Stimulated activated CD4-positive, alpha-beta T cell treated with anti-CD3 and anti-CD28 coated beads, TNF-alpha, amount 100 ng/mL, for 24 hours (primary cell): Measurements from ENCODE around the gene SRGAP1.

Source experiments
- DNase-seq, 3 experiments: peaks; one replicate each; pipeline ENCODE4 v3.0.0-alpha.2; 2020; ENCODE audit warnings: low read depth in 3 of 3

Gene SRGAP1

DNA sequence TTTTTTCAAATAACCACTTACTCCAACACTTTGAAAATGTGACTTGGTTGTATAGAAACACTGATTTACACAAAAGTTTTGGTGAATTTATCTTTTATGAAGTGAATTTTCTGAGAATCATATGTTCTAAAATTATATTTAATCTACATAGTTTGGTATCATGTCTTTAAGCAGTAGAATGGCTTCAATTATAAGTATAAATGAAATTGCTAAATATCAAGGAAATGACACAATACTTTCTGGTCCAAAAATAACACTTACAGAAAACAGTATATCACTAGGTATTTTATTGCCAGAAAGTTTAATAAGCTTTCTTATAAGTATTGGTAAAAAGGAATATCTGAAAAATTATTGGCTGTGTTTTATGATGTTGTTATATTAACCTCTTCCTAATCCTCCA lies 90.9 kb downstream of the SRGAP1 start:
- DNase-seq = no peak

DNA sequence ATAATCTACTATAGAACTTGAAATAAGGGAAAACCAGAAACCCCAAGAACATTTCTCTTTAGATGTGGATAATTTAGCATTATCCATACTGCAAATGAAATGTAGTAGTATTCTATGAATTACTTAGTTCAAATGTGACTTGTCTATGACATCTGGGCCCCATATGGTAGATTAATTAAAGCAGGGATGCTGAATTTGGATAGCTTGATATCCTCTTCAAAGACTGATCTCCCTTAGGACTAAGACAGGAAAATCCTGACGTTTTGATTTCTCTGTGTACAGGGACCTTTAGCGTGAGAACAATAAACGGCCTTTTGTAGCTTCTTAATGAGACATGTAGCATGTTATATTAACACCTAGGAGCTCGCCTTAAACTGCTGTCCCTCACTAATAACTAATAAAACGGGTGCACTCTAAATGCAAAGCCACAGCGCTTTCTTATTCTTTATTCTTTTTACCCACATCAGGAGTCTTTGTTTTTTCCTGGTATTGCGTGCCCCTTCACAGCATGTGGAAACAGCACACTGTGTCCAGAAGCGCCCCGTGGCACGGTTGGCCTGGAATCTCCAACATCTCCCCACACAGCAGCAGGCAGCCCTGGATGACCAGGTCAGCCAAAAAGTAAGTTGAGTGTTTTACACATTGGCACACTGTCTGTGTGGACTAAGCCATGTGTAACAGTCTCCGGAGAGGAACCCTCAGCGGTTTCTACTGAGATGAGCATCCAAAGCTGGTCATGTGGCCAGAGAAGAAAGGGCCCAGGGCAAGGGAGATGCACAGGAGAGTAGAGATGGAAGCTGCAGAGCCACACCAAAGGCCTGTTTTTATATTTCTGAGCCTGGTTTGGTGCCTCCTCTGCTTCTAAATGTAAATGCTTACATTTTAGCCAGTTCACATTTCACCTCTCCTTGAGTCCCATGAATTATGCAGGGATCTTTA lies 93.1 kb downstream of the SRGAP1 start:
- DNase-seq = no peak

DNA sequence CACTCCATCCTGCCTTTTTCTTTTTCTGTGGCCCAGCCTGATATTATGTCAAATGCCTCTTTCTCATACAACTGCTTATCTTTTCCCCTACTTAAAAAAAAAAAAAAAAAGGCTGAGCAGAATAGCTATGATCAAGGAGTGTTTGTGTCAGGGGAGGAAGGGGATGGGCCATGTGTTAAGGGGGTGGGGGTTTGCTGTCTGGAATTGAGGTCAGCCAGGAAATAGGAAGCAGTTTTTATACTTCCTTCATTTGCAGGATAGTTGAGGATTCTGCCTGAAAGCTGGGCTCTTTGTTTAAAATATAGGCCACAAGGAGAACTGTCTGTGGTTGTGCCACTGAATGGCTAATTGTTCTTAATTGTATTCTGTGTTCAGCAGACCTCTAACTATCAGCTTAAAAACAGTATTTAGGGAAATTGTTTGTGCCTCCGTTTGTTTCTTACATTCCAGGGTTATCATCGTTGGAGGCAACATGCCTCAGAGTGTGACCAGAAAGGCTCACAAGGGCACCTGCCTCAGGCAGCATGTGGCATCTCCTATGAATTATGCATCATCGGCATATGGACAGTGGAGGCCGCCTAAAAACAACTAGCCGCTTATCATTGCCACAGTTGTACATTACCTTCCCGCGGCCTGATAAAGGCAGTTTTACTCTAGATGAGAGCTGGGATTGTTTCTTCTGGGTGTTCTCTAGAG lies 96.0 kb downstream of the SRGAP1 start:
- no peak for DNase-seq

DNA sequence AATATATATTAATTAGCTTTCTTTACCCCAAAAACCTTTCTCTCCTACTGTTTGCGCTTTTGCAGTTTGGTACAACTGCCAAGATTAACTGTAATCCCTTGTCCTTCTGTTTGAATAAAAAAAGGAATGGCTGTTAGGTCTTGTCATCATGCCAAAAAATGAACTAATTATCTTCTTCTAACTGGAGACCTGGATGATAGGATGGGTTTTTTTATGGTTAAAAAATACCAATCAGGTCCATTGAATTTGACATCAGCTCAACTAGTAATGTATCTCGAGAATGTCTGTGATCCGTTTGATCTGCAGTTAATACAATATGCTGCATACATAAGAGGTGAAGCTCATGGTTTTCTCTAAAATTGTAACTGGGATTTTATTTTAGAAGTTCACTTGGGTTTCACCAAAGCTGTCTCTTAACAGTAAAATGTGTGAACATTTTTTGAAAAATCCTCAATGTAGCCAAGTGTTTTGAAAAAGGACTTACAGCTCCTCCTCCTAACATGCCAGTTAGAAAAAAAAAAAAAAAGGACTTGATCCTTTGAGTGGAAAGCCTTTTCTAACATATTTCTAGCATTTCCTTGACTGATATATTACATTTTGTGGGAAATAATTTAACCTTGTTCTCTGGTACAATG lies 96.8 kb downstream of the SRGAP1 start:
- DNase-seq = no peak

DNA sequence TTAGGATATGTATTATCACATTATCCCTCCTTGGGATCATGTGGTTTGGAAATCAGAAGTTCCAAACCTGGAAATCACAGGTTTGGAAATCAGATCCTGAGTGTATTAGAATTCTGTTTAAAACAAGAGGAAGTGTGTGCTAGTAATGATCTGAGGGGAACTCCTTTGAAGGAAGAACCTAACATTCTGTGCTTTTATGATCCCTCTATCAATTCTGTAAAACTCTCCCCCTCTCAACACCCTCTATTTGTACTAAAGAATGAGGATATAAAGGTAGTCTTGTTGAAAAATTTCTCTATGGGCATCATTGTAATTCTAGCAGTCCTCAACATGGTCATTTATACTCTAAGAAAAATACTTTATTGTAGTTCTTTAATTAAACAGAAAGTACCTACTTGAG lies 97.4 kb downstream of the SRGAP1 start:
- DNase-seq = no peak

DNA sequence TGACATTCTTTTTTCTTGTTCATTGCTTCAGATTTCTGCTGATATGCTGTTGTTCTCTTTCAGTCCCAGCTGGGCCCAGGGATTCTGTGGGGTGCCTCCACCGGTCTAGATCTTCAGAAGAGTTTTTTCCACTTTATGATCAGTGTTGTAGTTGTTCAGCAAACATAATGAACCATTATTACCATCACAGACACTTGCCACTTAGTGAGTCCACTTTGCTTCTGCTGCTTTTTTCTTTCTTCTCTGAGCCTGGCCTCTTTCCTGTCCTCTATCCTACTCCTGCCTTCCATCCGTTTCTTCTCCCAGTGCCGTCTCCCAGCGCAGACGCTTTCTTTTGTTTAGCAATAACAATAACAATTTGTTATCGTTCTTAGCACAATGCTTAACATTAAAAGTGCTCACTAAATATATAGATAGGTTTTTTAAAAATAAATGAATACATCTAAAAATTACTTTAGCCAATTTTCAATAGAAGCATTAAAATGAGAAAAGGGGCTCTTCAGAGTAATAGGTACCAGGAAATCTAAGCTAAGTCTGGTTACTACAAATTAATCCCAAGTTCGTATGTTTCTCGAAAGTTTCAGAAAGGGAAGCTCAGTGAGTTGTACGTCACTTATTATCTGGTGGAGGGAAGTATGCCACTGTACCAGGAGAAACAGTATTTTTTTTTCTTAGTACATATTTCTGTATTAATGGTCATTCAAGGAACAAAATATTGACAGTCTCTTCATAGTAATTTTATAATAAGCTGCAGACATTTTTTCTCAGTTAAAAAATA lies 98.2 kb downstream of the SRGAP1 start:
- DNase-seq = no peak

DNA sequence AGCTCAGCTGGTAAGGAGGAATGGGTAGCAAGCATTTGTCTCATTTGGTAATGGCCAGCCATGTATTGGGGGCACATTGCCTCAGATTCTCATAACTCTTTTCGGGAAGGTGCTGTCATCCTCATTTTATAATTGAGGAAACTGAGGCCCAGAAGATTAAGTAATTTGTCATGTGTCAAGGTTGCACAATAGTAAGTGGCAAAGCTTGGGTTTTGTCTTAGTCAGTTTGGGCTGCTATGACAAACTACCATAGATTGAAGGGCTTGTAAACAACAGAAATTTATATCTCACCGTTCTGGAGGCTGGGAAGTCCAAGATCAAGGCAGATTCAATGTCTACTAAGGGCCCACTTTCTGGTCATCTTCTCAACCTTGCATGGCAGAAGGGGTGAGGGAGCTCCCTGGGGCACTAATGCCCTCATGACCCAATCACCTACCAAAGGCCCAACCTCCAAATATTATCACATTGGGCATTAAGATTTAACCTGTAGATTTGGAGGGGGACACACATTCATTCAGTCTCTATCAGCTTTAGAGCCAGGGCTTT lies 99.6 kb downstream of the SRGAP1 start:
- DNase-seq = no peak

DNA sequence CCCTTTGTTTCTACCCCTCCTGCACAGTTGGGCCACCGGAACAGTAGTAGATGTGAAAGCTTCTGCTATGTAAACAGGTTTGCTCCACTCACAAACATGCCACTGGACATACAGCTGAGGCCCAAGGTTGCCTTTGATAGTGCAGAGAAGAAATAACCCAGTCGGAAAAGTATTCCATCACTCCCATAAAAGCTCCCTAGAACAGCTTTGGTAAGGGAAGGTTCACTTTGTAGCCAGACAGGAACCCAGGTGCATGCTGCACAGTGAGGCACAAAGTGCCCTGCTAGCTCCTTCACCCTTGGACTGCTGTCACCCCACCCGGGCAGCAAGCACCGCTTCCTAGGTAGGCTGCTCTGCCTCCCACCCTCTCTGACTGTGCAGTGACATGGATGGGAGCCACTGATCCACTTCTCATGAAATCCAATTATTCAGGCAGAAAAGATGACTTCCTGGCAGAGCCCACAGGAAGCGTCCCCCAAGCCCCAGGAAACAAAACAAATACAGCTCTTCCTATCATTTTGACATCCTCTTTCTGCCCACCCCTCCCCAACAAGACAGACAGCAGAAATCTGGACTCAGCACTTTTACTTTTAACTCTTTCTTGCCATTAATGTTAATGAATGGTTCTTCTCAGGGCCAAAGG lies 100.2 kb downstream of the SRGAP1 start:
- DNase-seq = no peak

DNA sequence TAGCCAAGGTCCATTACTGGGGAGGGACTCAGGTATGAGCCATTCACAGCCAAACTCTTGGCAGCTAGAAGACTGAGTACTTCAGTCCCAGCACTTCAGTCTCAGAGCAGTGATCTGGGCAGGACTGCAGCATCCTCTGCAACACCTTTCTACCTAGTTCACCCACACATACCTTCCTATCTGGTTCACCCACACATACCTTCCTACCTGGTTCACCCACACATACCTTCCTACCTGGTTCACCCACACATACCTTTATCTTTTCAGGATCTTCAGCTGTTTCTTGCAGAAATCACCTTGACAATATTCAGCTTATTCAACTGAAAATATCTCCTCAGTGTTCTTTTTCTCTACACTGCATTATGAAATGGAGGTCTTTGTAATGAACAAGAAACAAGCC lies 101.3 kb downstream of the SRGAP1 start:
- no peak for DNase-seq

DNA sequence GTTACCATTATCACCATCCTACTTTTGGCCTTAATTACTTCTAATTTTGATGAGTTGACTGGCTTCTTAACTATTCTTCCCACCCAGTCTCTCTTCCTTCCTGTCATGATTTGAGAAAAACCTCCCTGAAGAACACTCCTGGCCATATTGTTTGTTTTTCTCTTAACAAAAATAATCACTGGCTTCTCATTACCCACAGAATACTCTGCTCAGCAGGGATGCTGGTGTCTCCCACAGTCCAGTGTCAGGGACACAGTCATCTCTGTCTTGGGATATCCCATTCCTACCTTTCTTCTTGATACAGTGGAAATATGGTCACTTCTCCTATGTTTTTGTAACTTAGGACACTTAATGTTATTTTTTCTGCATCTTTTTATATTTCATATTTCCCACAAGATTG lies 103.7 kb downstream of the SRGAP1 start:
- DNase-seq = no peak

DNA sequence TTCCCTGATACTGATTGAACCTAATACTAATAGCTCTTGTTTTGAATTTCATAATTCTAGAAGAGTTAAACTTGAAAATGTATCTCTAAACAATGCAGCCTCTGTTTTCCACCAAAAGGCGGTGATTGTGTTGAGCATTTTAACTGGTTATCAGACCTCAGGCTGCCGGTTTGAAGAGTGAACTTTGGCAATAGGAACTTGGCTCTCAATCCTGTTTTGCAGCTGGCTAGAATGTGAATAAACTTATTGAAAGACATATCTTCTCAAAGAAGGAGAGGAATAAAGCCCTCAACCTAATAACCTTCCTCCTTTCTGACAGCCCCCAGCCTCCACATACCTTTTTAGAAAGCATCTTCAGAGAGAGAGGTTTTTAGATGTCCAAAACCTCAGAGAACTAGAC lies 105.4 kb downstream of the SRGAP1 start:
- DNase-seq = no peak

DNA sequence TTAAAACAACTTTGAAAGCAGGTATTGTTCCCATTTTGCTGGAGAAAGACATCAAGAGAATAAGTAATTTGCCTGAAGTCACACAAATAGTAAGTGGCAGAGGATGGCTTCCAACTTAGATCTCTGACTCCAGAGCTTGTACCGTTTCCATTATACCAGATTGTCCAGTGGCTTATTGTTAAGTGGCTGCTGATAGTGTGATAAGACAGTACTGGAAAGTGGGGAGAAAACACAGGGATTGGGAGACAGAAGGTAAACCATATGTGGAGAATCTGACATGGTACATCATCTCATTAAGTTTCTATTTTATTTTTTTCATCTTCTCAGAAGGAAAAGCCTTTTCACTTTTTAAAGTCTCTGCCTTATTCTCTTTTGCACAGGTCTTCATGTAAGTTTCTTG lies 108.5 kb downstream of the SRGAP1 start:
- DNase-seq = no peak

DNA sequence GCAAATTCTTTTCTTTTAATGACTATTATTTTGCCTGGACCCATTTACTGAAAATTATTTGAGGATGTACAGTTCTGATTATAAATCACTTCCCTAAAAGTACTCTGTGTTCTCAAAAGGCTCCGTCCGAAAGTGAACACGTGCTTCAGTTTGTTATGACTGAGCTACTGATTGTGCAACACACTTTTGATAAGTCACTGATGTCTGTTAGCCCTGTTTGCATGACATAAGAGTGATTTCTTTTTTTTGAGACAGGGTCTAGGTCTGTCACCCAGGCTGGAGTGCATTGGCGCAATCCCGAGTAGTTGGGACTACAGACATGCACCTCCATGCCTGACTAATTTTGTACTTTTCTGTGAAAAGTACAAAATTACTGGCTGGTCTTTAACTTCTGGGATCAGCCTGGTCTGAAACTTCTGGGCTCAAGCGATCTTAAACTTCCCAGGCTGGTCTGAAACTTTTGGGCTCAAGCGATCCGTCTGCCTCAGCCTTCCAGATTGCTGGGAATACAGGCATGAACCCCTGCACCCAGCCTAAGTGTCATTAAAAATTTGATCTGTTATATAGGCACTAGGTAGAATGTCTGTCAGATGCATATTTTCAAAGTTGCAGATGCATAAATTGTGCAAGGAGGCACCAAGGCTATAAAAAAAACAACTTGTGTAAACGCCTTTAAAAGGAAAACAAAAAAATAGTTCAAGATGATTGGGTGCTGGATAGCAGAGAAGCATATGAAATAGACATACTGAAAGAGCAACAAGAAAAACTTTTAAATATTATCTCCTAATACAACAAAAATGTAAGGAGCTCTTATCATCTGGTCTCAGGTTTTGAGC lies 111.5 kb downstream of the SRGAP1 start:
- DNase-seq = no peak

DNA sequence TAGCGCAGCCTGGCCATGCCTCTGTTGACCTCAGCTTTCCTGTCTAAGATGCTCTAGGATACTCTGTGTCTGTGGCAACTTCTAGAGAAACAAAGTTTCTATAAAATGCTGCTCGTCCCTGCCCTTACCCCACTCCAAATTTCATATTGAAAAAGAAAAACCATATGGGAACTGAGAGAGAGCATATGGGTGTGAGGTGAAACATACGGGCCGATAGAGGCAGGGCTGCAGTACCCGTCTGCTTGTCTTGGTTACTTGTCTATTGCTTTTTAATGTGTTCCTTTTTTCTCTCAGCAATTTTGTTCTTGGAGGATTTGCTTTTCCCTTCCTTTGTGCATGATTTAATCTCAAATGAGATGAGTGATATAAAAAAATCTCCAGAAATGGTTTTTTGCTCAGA lies 113.0 kb downstream of the SRGAP1 start:
- DNase-seq = no peak

DNA sequence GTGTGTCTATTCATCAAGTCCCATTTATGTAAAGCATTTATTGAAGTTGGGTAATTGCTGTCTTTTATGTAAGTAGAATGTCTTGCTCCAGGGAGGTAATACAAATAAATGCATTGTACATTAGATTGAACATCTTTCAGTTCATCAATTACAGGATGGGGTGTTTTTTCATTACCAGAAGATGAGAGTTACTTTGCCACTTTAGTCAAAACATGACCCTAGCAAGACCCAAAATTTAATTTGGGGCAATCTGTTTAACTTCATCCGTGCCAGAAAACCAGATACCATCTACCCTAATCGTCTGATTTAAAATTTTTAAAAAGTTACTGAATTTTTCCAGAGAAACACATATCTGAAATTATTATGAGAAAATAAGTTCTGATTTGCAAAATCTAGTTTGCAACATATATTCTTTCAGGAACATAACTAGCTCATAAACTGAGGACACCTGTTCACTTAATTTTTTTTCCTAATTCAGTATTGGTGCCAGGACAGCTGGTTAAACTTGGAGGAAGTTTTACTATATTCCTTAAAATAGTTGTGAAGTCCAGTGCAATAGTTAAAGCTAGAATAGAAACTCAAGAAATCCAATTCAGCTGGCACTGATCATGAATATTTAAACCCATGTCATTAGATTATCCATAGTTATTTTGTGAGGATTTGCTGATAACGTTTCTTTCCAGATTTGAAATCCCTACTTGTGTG lies 114.5 kb downstream of the SRGAP1 start:
- no peak for DNase-seq

DNA sequence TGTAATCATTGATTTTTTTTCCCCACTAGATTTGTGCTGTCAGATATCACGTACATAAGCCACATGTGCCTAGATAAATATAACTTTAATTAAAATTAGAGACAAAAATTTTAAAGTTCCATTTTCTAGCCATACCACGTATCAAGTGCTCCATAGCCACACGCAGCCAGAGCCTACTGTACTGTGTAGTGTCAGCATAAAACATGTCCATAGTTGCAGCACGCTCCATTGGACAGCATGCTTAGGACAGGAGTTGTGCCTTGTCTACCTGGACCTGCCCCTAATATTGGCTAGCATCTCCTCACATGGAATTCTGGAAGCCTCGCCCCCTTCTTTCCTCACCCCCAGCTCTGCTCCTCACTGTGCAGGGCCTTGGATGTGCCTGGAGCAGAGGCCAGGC lies 116.5 kb downstream of the SRGAP1 start:
- DNase-seq = no peak

DNA sequence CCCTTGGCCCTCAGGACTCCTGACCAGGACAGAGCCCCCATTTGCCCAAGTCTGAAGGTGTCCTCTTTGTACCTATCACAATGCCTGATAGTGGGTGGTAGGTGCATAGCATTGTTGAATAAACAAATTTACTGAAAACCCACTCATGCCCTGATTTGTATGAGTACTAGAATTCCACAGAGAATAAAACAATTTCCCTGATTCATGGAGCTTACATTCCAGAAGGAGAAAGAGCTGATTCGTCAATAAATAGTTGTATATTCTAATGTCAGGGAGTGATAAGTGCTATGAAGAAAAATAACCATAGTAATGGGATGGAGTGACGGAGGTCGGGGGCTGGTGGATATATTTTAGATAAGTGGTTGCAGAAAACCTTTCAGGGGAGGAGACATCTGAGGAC lies 117.0 kb downstream of the SRGAP1 start:
- no peak for DNase-seq

DNA sequence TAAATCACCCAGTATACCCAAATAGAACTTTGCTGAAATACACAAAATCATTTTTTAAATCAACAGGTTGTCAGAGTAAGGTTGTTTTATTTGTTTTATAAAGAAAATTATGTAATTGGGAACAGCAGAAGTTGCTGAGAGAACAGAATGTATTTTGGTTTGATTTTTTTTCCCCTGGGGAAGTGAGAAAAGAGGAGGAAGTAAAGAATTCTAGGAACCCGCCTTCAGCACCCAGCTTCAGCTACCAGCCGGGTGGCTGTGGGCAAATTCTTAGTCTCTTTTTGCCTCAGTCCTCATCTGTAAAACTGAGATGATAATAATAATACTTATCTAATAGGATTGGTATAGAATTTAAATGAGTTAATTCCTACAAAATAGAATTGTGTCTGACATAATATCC lies 119.4 kb downstream of the SRGAP1 start:
- no peak for DNase-seq

DNA sequence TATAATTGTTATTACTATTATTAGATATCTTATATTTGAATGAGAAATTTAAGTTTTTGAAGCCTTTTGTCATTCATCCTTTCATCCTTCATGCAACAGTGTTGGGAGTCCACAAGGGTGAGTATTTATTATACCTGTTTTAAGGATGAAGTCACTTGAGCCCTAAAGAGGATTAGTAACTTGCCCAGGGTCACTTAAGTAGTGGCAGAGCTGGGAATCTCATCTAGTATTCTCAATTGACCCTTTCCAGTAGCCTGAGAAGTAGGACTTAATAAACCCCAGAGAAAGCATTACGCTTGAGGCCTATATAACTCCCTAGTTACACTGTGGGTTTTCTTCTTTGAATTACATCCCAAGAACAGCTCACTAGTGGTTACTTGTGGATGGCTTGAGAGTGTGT lies 119.8 kb downstream of the SRGAP1 start:
- DNase-seq = no peak
